Suprapubic skin (tissue), 3 donors: ENCODE results near the gene RPL5.

ENCODE experiments used
- POLR2AphosphoS5 ChIP-seq, 3 donors: sonication (generic); formaldehyde crosslinking; IDR thresholded peaks; one replicate each; pipeline ENCODE4 v1.6.1; 2017; ENCODE audit warnings: antibody characterized with exemption in 3 of 3
- TF ChIP-seq, protein P1 (sequence below), 2 donors: fragments of 200-600 bp in 1 of 2; fragments of 450-650 bp in 1 of 2; sonication (generic) in 1 of 2; IDR thresholded peaks; one replicate each; pipeline ENCODE4 v1.5.1; 2016 to 2019; ENCODE audit warnings: antibody characterized with exemption in 2 of 2, mild to moderate bottlenecking in 1 of 2, moderate library complexity in 1 of 2

GRCh38 chr1:92872719-92873118, 40.9 kb downstream of the RPL5 start:
- TF ChIP-seq, protein P1, sequence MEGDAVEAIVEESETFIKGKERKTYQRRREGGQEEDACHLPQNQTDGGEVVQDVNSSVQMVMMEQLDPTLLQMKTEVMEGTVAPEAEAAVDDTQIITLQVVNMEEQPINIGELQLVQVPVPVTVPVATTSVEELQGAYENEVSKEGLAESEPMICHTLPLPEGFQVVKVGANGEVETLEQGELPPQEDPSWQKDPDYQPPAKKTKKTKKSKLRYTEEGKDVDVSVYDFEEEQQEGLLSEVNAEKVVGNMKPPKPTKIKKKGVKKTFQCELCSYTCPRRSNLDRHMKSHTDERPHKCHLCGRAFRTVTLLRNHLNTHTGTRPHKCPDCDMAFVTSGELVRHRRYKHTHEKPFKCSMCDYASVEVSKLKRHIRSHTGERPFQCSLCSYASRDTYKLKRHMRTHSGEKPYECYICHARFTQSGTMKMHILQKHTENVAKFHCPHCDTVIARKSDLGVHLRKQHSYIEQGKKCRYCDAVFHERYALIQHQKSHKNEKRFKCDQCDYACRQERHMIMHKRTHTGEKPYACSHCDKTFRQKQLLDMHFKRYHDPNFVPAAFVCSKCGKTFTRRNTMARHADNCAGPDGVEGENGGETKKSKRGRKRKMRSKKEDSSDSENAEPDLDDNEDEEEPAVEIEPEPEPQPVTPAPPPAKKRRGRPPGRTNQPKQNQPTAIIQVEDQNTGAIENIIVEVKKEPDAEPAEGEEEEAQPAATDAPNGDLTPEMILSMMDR (IDR thresholded peaks at IDR 0.05): no peak
- TF ChIP-seq POLR2AphosphoS5 (IDR thresholded peaks at IDR 0.05): no peak
